ENCODE data around the gene LITAFD. TPM values are rescaled to one million over a fixed set of nuclear protein-coding genes. Genes with fewer than 3 reads are reported as not detected.

The LITAFD gene
- polyA plus RNA-seq, 1 of the 3 experiments (the other 2 are of a cell fraction): not detected

- H3K27me3 ChIP-seq (ENCODE audit: insufficient read depth): no peaks in the 10 kb centered on the region
- H4K20me1 ChIP-seq (ENCODE audit: insufficient read depth): no peaks in the 10 kb centered on the region
- H3K4me1 ChIP-seq (ENCODE audit: control insufficient read depth in 1 of 2, insufficient read depth in 2 of 2, low read depth in 1 of 2, low read length in 1 of 2): peaks cover 0 to 3% of the 10 kb centered on the region in 2 experiments; a peak in 1 of 4 replicates
- DNase-seq: no peak
- H3K9ac ChIP-seq: peak overlapping the region; percentile 30; the same call in 1 of the 2 replicates
- no peak overlapping the region for H3K4me3 ChIP-seq (ENCODE audit: low read depth in 2 of 2, low read length in 1 of 2)
- ChIA-PET POLR2A (interaction anchor here (2.4 kb wide), 1 partner anchor 10 kb away, joined by 10 read pairs; the partner anchor contains the start of gene CARHSP1), CTCF (interaction anchor here (0.7 to 4.7 kb wide), 9 partner anchors 9 to 311 kb away, joined by 3 to 50 read pairs (median 4); partner anchors contain the start of gene CARHSP1)
- peak overlapping the region; percentile 24; the same call in 1 of the 2 replicates for H3K4me2 ChIP-seq
- H3K9me3 ChIP-seq: no peaks in the 10 kb centered on the region
- 24% methylated on average over 6 of the region's 6 CpGs for WGBS (ENCODE audit: low lambda C conversion rate)
- no peaks in the 10 kb centered on the region for H3K9me2 ChIP-seq
- peak overlapping the region; percentile 9; the same call in 1 of the 2 replicates for H2AFZ ChIP-seq (ENCODE audit: low read depth)
- no peaks in the 10 kb centered on the region for H3K36me3 ChIP-seq (replicated peaks in 1 of 2; ENCODE audit: control insufficient read depth in 1 of 2, insufficient read depth in 2 of 2, low read length in 1 of 2)
- H3K27ac ChIP-seq (ENCODE audit: low read depth in 2 of 2, low read length in 1 of 2): peak overlapping the region in 1 of 2 experiments; percentile 35; a peak in 1 of 4 replicates
- H3F3A ChIP-seq (replicated peaks; ENCODE audit: insufficient read depth): no peaks in the 10 kb centered on the region
- no peaks in the 10 kb centered on the region for H3K79me2 ChIP-seq (ENCODE audit: insufficient read depth)
- TF ChIP-seq EP300 (IDR thresholded peaks at IDR 0.05; ENCODE audit: borderline replicate concordance in 1 of 2, low read depth in 1 of 2, low read length in 1 of 2) (peak in 1 of 2 experiments; percentile 14; a peak in 1 of 4 replicates), GABPA (IDR thresholded peaks at IDR 0.05; ENCODE audit: low read depth) (no peak), TAF1 (IDR thresholded peaks at IDR 0.05; ENCODE audit: borderline replicate concordance, low read depth, low read length) (no peak), USF2 (IDR thresholded peaks at IDR 0.05; ENCODE audit: borderline replicate concordance, low read depth, low read length) (no peak), REST (IDR thresholded peaks at IDR 0.05; ENCODE audit: low read depth, low read length) (no peak), TCF12 (IDR thresholded peaks at IDR 0.05) (peak; percentile 7; the same call in 1 of the 2 replicates), RAD21 (IDR thresholded peaks at IDR 0.05; ENCODE audit: low read length) (no peak), PBX3 (IDR thresholded peaks at IDR 0.05) (no peak), SIN3A (IDR thresholded peaks at IDR 0.05; ENCODE audit: borderline replicate concordance, low read depth, low read length) (no peak), POLR2AphosphoS5 (IDR thresholded peaks at IDR 0.05; ENCODE audit: low read depth, low read length) (no peak), USF1 (IDR thresholded peaks at IDR 0.05; ENCODE audit: borderline replicate concordance, low read depth) (no peak), GATA2 (CRISPR knock-in tag; IDR thresholded peaks at IDR 0.05) (no peak), RFX5 (IDR thresholded peaks at IDR 0.05; ENCODE audit: low read length) (no peak), YY1 (IDR thresholded peaks at IDR 0.05; ENCODE audit: low read depth) (no peak), SMC3 (IDR thresholded peaks at IDR 0.05; ENCODE audit: low read depth, low read length) (no peak), RCOR1 (IDR thresholded peaks at IDR 0.05; ENCODE audit: low read length) (no peak), MAX (IDR thresholded peaks at IDR 0.05; ENCODE audit: low read depth) (no peak), NFIC (IDR thresholded peaks at IDR 0.05; ENCODE audit: borderline replicate concordance) (no peak), MXI1 (IDR thresholded peaks at IDR 0.05; ENCODE audit: low read depth, low read length) (no peak), ELF1 (IDR thresholded peaks at IDR 0.05) (peak; percentile 18; the same call in 1 of the 2 replicates), NRF1 (IDR thresholded peaks at IDR 0.05; ENCODE audit: low read depth, low read length) (no peak), EZH2phosphoT487 (IDR thresholded peaks at IDR 0.05; ENCODE audit: borderline replicate concordance, low read depth) (no peak), JUND (IDR thresholded peaks at IDR 0.05) (peak; percentile 31; the same call in 1 of the 2 replicates), TEAD4 (IDR thresholded peaks at IDR 0.05; ENCODE audit: borderline replicate concordance, insufficient read depth) (no peak), RXRA (IDR thresholded peaks at IDR 0.05; ENCODE audit: borderline replicate concordance, low read depth) (no peak), CHD2 (IDR thresholded peaks at IDR 0.05; ENCODE audit: low read length, partially characterized antibody) (no peak), FOXM1 (IDR thresholded peaks at IDR 0.05; ENCODE audit: low read depth) (no peak), FOSL2 (IDR thresholded peaks at IDR 0.05; ENCODE audit: borderline replicate concordance, low read depth) (peak; percentile 39)
These were observed 3.6 kb upstream of the LITAFD start for GRCh38 chr16:8878523-8878911.
